ENCODE results near the gene MKS1.

GRCh38 chr17:58244963-58245362 lies 25.9 kb upstream of the MKS1 start:
- TF ChIP-seq GATA2 (IDR thresholded peaks at IDR 0.05; ENCODE audit: low read depth, low read length) (no peak), GATA3 (IDR thresholded peaks at IDR 0.05; ENCODE audit: low read depth, low read length) (no peak)

Measured in SH-SY5Y (cell line).